ENCODE measurements around the gene REPS1.
"Not testable (repeated sequence)": the region's sequence is repeated elsewhere in the genome, so short reads cannot be mapped to it uniquely, and the experiment has no call there.

The REPS1 gene

GRCh38 chr6:138936873-138937272 is 51.2 kb downstream of the REPS1 start:
- CTCF ChIA-PET: interaction anchor here (0.8 kb wide), 1 partner anchor 121 kb away, joined by 3 read pairs; no protein-coding TSS in a partner anchor
- peaks cover 20 to 52% of the 10 kb centered on the region in 2 experiments for H3K36me3 ChIP-seq (ENCODE audit: control insufficient read depth in 2 of 2, insufficient read depth in 1 of 2, low read length in 2 of 2)
- H3K4me1 ChIP-seq (ENCODE audit: control insufficient read depth, insufficient read depth, low read length); POLR2A ChIA-PET; H3K4me3 ChIP-seq (ENCODE audit: low read depth, low read length); H3K9me3 ChIP-seq (ENCODE audit: control insufficient read depth, insufficient read depth, low read depth, low read length); H3K27ac ChIP-seq (ENCODE audit: extremely low read depth, low read depth, low read length): not testable (repeated sequence)

GRCh38 chr6:138931660-138932059 is 56.4 kb downstream of the REPS1 start:
- H3K36me3 ChIP-seq (ENCODE audit: control insufficient read depth in 2 of 2, insufficient read depth in 1 of 2, low read length in 2 of 2): peaks cover 14 to 34% of the 10 kb centered on the region in 2 experiments
- ChIA-PET POLR2A (no interaction called here), CTCF (interaction anchor here (1.0 kb wide), 1 partner anchor 11 kb away, joined by 3 read pairs; no protein-coding TSS in a partner anchor)
- no peak overlapping the region for H3K4me3 ChIP-seq (ENCODE audit: low read depth, low read length)
- H3K4me1 ChIP-seq (ENCODE audit: control insufficient read depth, insufficient read depth, low read length): no peaks in the 10 kb centered on the region
- no peaks in the 10 kb centered on the region for H3K9me3 ChIP-seq (ENCODE audit: control insufficient read depth, insufficient read depth, low read depth, low read length)
- no peak overlapping the region for H3K27ac ChIP-seq (ENCODE audit: extremely low read depth, low read depth, low read length)
- no peak for TF ChIP-seq ZNF48 (tag by site-specific recombination; IDR thresholded peaks at IDR 0.05)
- TF ChIP-seq ZNF121 (tag by site-specific recombination; IDR thresholded peaks at IDR 0.05): no peak
- TF ChIP-seq ZBTB17 (tag by site-specific recombination; IDR thresholded peaks at IDR 0.05): no peak
- no peak for TF ChIP-seq ZNF768 (tag by site-specific recombination; IDR thresholded peaks at IDR 0.05)
- TF ChIP-seq MEIS1 (CRISPR knock-in tag; IDR thresholded peaks at IDR 0.05; ENCODE audit: borderline replicate concordance): no peak
- TF ChIP-seq ZNF366 (tag by site-specific recombination; conservative IDR thresholded peaks at IDR 0.05): no peak
- no peak for TF ChIP-seq ZNF585B (tag by site-specific recombination; IDR thresholded peaks at IDR 0.05)
- no peak for TF ChIP-seq BCL6B (tag by site-specific recombination; IDR thresholded peaks at IDR 0.05)
- no peak for TF ChIP-seq KLF7 (tag by site-specific recombination; IDR thresholded peaks at IDR 0.05; ENCODE audit: borderline replicate concordance)
- no peak for TF ChIP-seq GLI4 (tag by site-specific recombination; IDR thresholded peaks at IDR 0.05)
- TF ChIP-seq ZNF529 (tag by site-specific recombination; IDR thresholded peaks at IDR 0.05; ENCODE audit: insufficient replicate concordance): no peak
- no peak for TF ChIP-seq ZSCAN4 (tag by site-specific recombination; IDR thresholded peaks at IDR 0.05)
- no peak for TF ChIP-seq TCF7L2 (IDR thresholded peaks at IDR 0.05; ENCODE audit: borderline replicate concordance, low read depth, low read length)
- TF ChIP-seq ZNF175 (tag by site-specific recombination; IDR thresholded peaks at IDR 0.05): no peak

GRCh38 chr6:138926579-138926978 is 61.5 kb downstream of the REPS1 start:
- Histone ChIP-seq H3K36me3 (ENCODE audit: control insufficient read depth in 2 of 2, insufficient read depth in 1 of 2, low read length in 2 of 2) (peaks cover 0 to 32% of the 10 kb centered on the region in 2 experiments), H3K4me1 (ENCODE audit: control insufficient read depth, insufficient read depth, low read length) (no peaks in the 10 kb centered on the region), H3K4me3 (ENCODE audit: low read depth, low read length) (no peak overlapping the region), H3K9me3 (ENCODE audit: control insufficient read depth, insufficient read depth, low read depth, low read length) (no peaks in the 10 kb centered on the region), H3K27ac (ENCODE audit: extremely low read depth, low read depth, low read length) (no peak overlapping the region)
- CTCF ChIA-PET: no interaction called here
- POLR2A ChIA-PET: no interaction called here
- TF ChIP-seq ZNF175 (tag by site-specific recombination; IDR thresholded peaks at IDR 0.05) (no peak), SETDB1 (IDR thresholded peaks at IDR 0.05; ENCODE audit: insufficient read length, low read length) (no peak), ZNF221 (tag by site-specific recombination; IDR thresholded peaks at IDR 0.05; ENCODE audit: borderline replicate concordance) (no peak), ZNF280D (tag by site-specific recombination; IDR thresholded peaks at IDR 0.05) (no peak), PRDM2 (tag by site-specific recombination; IDR thresholded peaks at IDR 0.05; ENCODE audit: borderline replicate concordance) (no peak), ZNF510 (tag by site-specific recombination; IDR thresholded peaks at IDR 0.05; ENCODE audit: insufficient replicate concordance) (no peak), ZNF48 (tag by site-specific recombination; IDR thresholded peaks at IDR 0.05) (no peak), ZNF610 (tag by site-specific recombination; IDR thresholded peaks at IDR 0.05; ENCODE audit: borderline replicate concordance) (no peak), ZNF658 (tag by site-specific recombination; IDR thresholded peaks at IDR 0.05) (no peak)

Measured in HEK293 (cell line).